HCT116 (cell line): ENCODE data around the gene ESRRA. TPM values are rescaled to one million over a fixed set of nuclear protein-coding genes. Genes with fewer than 3 reads are reported as not detected.
"Not testable (repeated sequence)": the region's sequence is repeated elsewhere in the genome, so short reads cannot be mapped to it uniquely, and the experiment has no call there.

Experiments
- ATAC-seq: fragments of 200-7000 bp; cut with Tn5 transposase; 2 replicates; pipeline ENCODE4 v1.9.1; 2020; ENCODE audit warnings: mild to moderate bottlenecking, moderate library complexity
- BruUV-seq: library from RNA; stranded (reverse); fragments of 400-500 nt; replicated peaks from 2 replicates; lab custom pipeline; 2021; lab: Mats Ljungman, UMichigan
- CTCF ChIA-PET: fragments of 300-600 bp; sonication (Branson Sonifier 250); formaldehyde crosslinking; loops from one replicate; lab custom pipeline; 2021; ENCODE audit warnings: antibody characterized with exemption; lab: Charles Lee
- POLR2A ChIA-PET: fragments of 300-600, 350-600 bp; sonication (Branson Sonifier 250); formaldehyde crosslinking; loops from one replicate; lab custom pipeline; 2021; ENCODE audit warnings: antibody characterized with exemption; lab: Charles Lee
- RAD21 ChIA-PET, 2 experiments: fragments of 300-600 bp; sonication (Branson Sonifier 250); formaldehyde crosslinking; loops; one replicate each; lab custom pipeline; 2023; ENCODE audit warnings: low total read pairs in 2 of 2; ENCODE audit not compliant: uncharacterized antibody in 2 of 2, unreplicated experiment in 2 of 2, low non-redundant PET in 1 of 2; lab: Charles Lee
- DNase-seq: peaks from one replicate; pipeline ENCODE4 v3.0.0-alpha.2; 2010; ENCODE audit warnings: low read depth, low spot score
- H2AFZ ChIP-seq: fragments of 200-600 bp; shearing (Covaris generic), sonication (generic); 2 replicates; pipeline ENCODE4 v1.6.1; 2017; ENCODE audit warnings: low read depth, mixed run types, mixed read lengths, antibody characterized with exemption, low read length; ENCODE audit not compliant: poor library complexity, severe bottlenecking
- H3K27ac ChIP-seq: 2 replicates; pipeline ENCODE4 v1.5.1; 2012; ENCODE audit warnings: low read depth, low read length
- H3K27me3 ChIP-seq: fragments of 200-600 bp; sonication (generic); 2 replicates; pipeline ENCODE4 v1.6.1; 2016; ENCODE audit warnings: mixed run types, low read length, mixed read lengths; ENCODE audit not compliant: insufficient read depth
- H3K36me3 ChIP-seq, 2 experiments: fragments of 200-500 bp in 1 of 2; fragments of 200-600 bp in 1 of 2; sonication (Bioruptor generic) in 1 of 2; sonication (generic) in 1 of 2; 2 replicates each; pipeline versions ENCODE4 v1.5.1 to v1.6.1; 2014 to 2016; ENCODE audit warnings: low read length in 2 of 2, inconsistent platforms in 1 of 2, mixed read lengths in 1 of 2, mixed run types in 1 of 2; ENCODE audit not compliant: insufficient read depth in 2 of 2, control insufficient read depth in 1 of 2
- H3K4me1 ChIP-seq, 2 experiments: fragments of 200-600 bp in 1 of 2; sonication (generic) in 1 of 2; 2 replicates each; pipeline versions ENCODE4 v1.5.1 to v1.6.1; 2012 to 2017; ENCODE audit warnings: low read length in 2 of 2, inconsistent platforms in 1 of 2, mild to moderate bottlenecking in 1 of 2, mixed read lengths in 1 of 2, mixed run types in 1 of 2, moderate library complexity in 1 of 2; ENCODE audit not compliant: insufficient read depth in 2 of 2, control insufficient read depth in 1 of 2
- H3K4me2 ChIP-seq: fragments of 200-600 bp; sonication (generic); 2 replicates; pipeline ENCODE4 v1.6.1; 2017; ENCODE audit warnings: mixed run types, low read length, mixed read lengths
- H3K4me3 ChIP-seq, 2 experiments: fragments of 200-600 bp in 1 of 2; sonication (generic) in 1 of 2; replicated peaks in 1 of 2; 2 replicates each; pipeline ENCODE4 v1.5.1; 2011 to 2016; ENCODE audit warnings: low read length in 2 of 2, control low read depth in 1 of 2, low read depth in 1 of 2, mild to moderate bottlenecking in 1 of 2, mixed read lengths in 1 of 2, mixed run types in 1 of 2
- H3K79me2 ChIP-seq: fragments of 200-600 bp; sonication (generic); 2 replicates; pipeline ENCODE4 v1.6.1; 2017; ENCODE audit warnings: mild to moderate bottlenecking, mixed run types, low read length, moderate library complexity, mixed read lengths; ENCODE audit not compliant: insufficient read depth
- H3K9ac ChIP-seq: fragments of 200-600 bp; sonication (generic); 2 replicates; pipeline ENCODE4 v1.6.1; 2016; ENCODE audit warnings: low read length, mixed read lengths
- H3K9me2 ChIP-seq: fragments of 200-600 bp; sonication (generic), shearing (Covaris generic); 2 replicates; pipeline ENCODE4 v1.6.1; 2017; ENCODE audit warnings: mixed run types, mild to moderate bottlenecking, moderate library complexity; ENCODE audit not compliant: insufficient read depth
- H3K9me3 ChIP-seq, 2 experiments: fragments of 200-500 bp in 1 of 2; fragments of 200-600 bp in 1 of 2; sonication (Bioruptor generic) in 1 of 2; sonication (generic) in 1 of 2; 2 replicates each; pipeline ENCODE4 v1.6.1; 2014 to 2017; ENCODE audit warnings: low read length in 2 of 2, mixed read lengths in 2 of 2, inconsistent platforms in 1 of 2, low read depth in 1 of 2, mild to moderate bottlenecking in 1 of 2, mixed run types in 1 of 2, moderate library complexity in 1 of 2; ENCODE audit not compliant: control insufficient read depth in 1 of 2, insufficient read depth in 1 of 2
- H4K20me1 ChIP-seq: fragments of 200-600 bp; sonication (generic), shearing (Covaris generic); 2 replicates; pipeline ENCODE4 v1.6.1; 2017; ENCODE audit warnings: mixed run types, mild to moderate bottlenecking, moderate library complexity; ENCODE audit not compliant: insufficient read depth
- EGR1 ChIP-seq: IDR thresholded peaks from 2 replicates; pipeline ENCODE4 v1.6.1; 2012; ENCODE audit warnings: low read depth
- POLR2AphosphoS5 ChIP-seq: IDR thresholded peaks from 2 replicates; pipeline ENCODE4 v1.6.1; 2011; ENCODE audit warnings: mild to moderate bottlenecking, low read depth, low read length, moderate library complexity
- RAD21 ChIP-seq: IDR thresholded peaks from 2 replicates; pipeline ENCODE4 v1.6.1; 2012; ENCODE audit warnings: low read depth, mild to moderate bottlenecking
- ZFX ChIP-seq: fragments of 450-650 bp; IDR thresholded peaks from 2 replicates; pipeline ENCODE4 v1.6.1; 2017
- intact Hi-C: fragments of 100-400 bp; cut with micrococcal nuclease; formaldehyde crosslinking; loops from 2 replicates; pipeline ENCODE4 v1.10.0; 2022
- total RNA-seq: library from RNA; stranded (reverse); gene quantifications from one replicate; pipeline ENCODE4 v1.2.1, GENCODE V29; 2021; ENCODE audit not compliant: unreplicated experiment
- TF ChIP-seq, protein P1 (sequence below): IDR thresholded peaks from 2 replicates; pipeline ENCODE4 v1.6.1; 2012; ENCODE audit warnings: low read depth

ESRRA gene
- total RNA-seq, 1 experiment from 2014 or later = 62.7 TPM

DNA sequence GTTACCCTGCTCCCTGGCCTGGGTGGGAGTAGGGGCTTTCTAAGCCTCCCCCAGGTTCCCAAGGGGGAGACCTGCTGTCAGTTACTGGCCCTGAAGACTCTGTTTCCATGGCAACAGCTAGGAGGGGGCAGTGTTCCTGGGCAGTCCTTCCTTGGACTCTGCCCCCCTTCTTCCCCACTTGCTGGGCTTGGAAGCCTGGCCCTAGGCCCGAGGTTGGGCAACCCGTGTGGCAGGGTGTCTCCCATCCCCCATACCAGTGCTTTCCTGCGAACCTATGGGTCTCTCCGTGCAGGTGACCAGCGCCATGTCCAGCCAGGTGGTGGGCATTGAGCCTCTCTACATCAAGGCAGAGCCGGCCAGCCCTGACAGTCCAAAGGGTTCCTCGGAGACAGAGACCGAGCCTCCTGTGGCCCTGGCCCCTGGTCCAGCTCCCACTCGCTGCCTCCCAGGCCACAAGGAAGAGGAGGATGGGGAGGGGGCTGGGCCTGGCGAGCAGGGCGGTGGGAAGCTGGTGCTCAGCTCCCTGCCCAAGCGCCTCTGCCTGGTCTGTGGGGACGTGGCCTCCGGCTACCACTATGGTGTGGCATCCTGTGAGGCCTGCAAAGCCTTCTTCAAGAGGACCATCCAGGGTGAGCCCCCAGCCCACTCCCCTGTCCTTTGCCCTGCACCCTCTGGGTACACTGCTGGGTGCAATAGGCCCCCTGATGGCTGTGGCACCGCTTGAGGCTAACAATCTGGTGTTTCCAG is 1.7 kb downstream of the ESRRA start:
- TF ChIP-seq, protein P1, sequence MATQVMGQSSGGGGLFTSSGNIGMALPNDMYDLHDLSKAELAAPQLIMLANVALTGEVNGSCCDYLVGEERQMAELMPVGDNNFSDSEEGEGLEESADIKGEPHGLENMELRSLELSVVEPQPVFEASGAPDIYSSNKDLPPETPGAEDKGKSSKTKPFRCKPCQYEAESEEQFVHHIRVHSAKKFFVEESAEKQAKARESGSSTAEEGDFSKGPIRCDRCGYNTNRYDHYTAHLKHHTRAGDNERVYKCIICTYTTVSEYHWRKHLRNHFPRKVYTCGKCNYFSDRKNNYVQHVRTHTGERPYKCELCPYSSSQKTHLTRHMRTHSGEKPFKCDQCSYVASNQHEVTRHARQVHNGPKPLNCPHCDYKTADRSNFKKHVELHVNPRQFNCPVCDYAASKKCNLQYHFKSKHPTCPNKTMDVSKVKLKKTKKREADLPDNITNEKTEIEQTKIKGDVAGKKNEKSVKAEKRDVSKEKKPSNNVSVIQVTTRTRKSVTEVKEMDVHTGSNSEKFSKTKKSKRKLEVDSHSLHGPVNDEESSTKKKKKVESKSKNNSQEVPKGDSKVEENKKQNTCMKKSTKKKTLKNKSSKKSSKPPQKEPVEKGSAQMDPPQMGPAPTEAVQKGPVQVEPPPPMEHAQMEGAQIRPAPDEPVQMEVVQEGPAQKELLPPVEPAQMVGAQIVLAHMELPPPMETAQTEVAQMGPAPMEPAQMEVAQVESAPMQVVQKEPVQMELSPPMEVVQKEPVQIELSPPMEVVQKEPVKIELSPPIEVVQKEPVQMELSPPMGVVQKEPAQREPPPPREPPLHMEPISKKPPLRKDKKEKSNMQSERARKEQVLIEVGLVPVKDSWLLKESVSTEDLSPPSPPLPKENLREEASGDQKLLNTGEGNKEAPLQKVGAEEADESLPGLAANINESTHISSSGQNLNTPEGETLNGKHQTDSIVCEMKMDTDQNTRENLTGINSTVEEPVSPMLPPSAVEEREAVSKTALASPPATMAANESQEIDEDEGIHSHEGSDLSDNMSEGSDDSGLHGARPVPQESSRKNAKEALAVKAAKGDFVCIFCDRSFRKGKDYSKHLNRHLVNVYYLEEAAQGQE = no peak
- TF ChIP-seq EGR1 (no peak), ZFX (no peak), RAD21 (no peak), POLR2AphosphoS5 (no peak)
- Histone ChIP-seq H3K9me2 (no peaks in the 10 kb centered on the region), H2AFZ (no peak overlapping the region), H3K79me2 (peaks cover 37% of the 10 kb centered on the region), H3K9me3 (no peaks in the 10 kb centered on the region), H3K27me3 (no peaks in the 10 kb centered on the region), H3K27ac (peak overlapping the region; percentile 96), H3K4me3 (peak overlapping the region; percentile 67 to 81), H3K4me1 (peaks cover 12 to 37% of the 10 kb centered on the region in 2 experiments; a peak in 3 of 4 replicates), H4K20me1 (no peaks in the 10 kb centered on the region), H3K9ac (peak overlapping the region; percentile 92), H3K4me2 (peak overlapping the region; percentile 98), H3K36me3 (peaks cover 0 to 8% of the 10 kb centered on the region in 2 experiments; a peak in 1 of 4 replicates)
- POLR2A ChIA-PET = interaction anchor here (0.7 to 5.5 kb wide), 3 partner anchors 11 to 66 kb away, joined by 3 to 30 read pairs (median 4); partner anchors contain the start of genes PRDX5 and TRMT112
- RAD21 ChIA-PET = interaction anchor here in 1 of 2 experiments (0.9 kb wide), 1 partner anchor 48 kb away, joined by 4 read pairs; no protein-coding TSS in a partner anchor
- DNase-seq (no peak), ATAC-seq (no peak)
- no TSS peak for BruUV-seq
- CTCF ChIA-PET = interaction anchor here (0.6 to 1.6 kb wide), 3 partner anchors 11 to 25 kb away, joined by 3 to 5 read pairs (median 3); partner anchors contain the start of genes PRDX5 and TRMT112
- intact Hi-C loops = loop anchor here (5.0 kb wide), 1 partner anchor 35 kb away; the partner anchor contains the start of gene CCDC88B

DNA sequence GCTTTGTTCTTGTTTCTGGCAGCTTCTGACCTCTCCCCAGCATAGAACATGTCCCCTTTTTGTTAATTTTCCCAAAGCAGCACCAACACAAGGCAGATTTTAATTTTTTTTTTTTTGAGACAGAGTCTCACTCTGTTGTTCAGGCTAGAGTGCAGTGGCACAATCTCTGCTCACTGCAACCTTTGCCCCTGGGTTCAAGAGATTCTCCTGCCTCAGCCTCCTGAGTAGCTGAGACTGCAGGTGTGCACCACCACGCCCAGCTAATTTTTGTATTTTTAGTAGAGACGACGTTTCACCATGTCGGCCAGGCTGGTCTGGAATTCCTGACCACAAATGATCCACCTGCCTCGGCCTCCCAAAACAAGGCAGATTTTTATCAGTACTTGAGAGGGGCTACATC is 2.5 kb downstream of the ESRRA start:
- Histone ChIP-seq H3K27ac (peak overlapping the region; percentile 96; the same call in 1 of the 2 replicates), H3K4me2 (0 out of 2 replicates have a peak overlapping the region, but pooled peaks have one; percentile 98), H3K79me2 (peaks cover 40% of the 10 kb centered on the region), H3K4me1 (peaks cover 12 to 37% of the 10 kb centered on the region in 2 experiments; a peak in 3 of 4 replicates)
- H3K27me3 ChIP-seq, H3K9me3 ChIP-seq, H4K20me1 ChIP-seq, H3K4me3 ChIP-seq, ATAC-seq, H3K36me3 ChIP-seq, H3K9me2 ChIP-seq, H2AFZ ChIP-seq, H3K9ac ChIP-seq, DNase-seq, BruUV-seq: not testable (repeated sequence)
- ChIA-PET POLR2A (interaction anchor here (0.7 to 5.5 kb wide), 4 partner anchors 10 to 65 kb away, joined by 3 to 30 read pairs (median 4); partner anchors contain the start of genes PRDX5 and TRMT112), CTCF (interaction anchor here (1.6 kb wide), 1 partner anchor 10 kb away, joined by 5 read pairs; the partner anchor contains the start of genes PRDX5 and TRMT112), RAD21 (interaction anchor here in 1 of 2 experiments (0.9 kb wide), 1 partner anchor 47 kb away, joined by 4 read pairs; no protein-coding TSS in a partner anchor)
- intact Hi-C loops = loop anchor here (5.0 kb wide), 1 partner anchor 35 kb away; the partner anchor contains the start of gene CCDC88B
